ENCODE results near the gene AHSA1. TPM values are rescaled to one million over a fixed set of nuclear protein-coding genes. Genes with fewer than 3 reads are reported as not detected.

AHSA1 gene
- total RNA-seq, 4 donors from 2014 or later: 78.7 to 114 (median 84.9) TPM

GRCh38 chr14:77489041-77489440, 31.1 kb downstream of the AHSA1 start:
- no peak for TF ChIP-seq CTCF (IDR thresholded peaks at IDR 0.05; ENCODE audit: low read depth)

- no peak for TF ChIP-seq CTCF (IDR thresholded peaks at IDR 0.05; ENCODE audit: low read depth)
Observed at GRCh38 chr14:77490347-77490986, 32.6 kb downstream of the AHSA1 start.

- no peak for TF ChIP-seq CTCF (IDR thresholded peaks at IDR 0.05; ENCODE audit: low read depth)
Observed at GRCh38 chr14:77491056-77491455, 33.2 kb downstream of the AHSA1 start.

- TF ChIP-seq CTCF (IDR thresholded peaks at IDR 0.05; ENCODE audit: low read depth): no peak
Observed at GRCh38 chr14:77495334-77495733, 37.4 kb downstream of the AHSA1 start.

- no peak for TF ChIP-seq CTCF (IDR thresholded peaks at IDR 0.05; ENCODE audit: low read depth)
Observed at GRCh38 chr14:77498120-77498979, 40.5 kb downstream of the AHSA1 start, which contains the start of gene ISM2. Gene ISM2, minus strand, starts transcription at chr14:77498816. Its CDS starts 23 bp downstream, at chr14:77498793.

GRCh38 chr14:77498984-77499527, 41.2 kb downstream of the AHSA1 start:
- no peak for TF ChIP-seq CTCF (IDR thresholded peaks at IDR 0.05; ENCODE audit: low read depth)

Data from subcutaneous adipose tissue (tissue), 4 donors.